CD4-positive, alpha-beta T cell treated with Interleukin-10 for 1 hour (primary cell): ENCODE measurements around the gene TLN1.

Source experiments
- DNase-seq: peaks from one replicate; pipeline ENCODE4 v3.0.0-alpha.2; 2020

TLN1 gene

DNA sequence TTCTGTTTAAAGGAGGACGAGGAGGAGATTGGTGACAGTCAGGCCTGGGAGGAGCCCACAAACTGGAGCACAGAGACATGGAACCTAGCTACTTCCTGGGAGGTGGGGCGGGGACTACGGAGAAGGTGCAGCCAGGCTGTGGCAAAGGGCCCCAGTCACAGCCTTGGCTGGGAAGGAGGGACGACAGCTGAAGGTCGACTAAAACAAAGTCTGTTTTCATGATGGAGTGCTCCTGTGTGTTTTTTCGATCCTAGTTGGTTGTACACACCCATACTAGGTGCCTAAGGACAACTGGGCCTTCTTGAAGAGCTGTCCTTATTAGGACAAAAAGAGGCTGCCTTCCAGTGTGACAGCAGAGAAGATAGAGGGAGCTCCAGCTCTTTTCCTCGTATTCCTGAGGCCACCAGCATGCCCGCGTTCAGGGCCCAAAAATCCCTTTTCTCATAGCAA, 71.0 kb downstream of the TLN1 start:
- no peak for DNase-seq

DNA sequence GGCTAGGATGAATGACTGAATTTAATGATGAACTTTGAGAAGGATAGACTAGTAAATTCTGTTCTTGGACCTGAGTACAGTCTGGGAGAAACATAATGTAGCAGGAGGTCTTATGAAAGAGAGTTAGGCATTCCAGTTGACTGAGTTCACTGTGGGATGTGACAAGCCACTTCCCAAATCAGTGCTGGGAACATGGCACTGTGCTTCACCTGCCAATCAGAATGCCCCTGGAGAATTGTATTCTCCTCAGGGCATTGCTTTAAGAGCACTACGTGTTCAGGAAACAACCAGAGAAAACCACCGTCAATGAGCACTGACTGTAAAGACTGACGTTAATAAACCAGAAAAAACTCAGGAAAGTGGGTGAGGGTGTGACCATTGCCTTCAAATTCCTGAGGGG, 72.7 kb downstream of the TLN1 start:
- DNase-seq = no peak

DNA sequence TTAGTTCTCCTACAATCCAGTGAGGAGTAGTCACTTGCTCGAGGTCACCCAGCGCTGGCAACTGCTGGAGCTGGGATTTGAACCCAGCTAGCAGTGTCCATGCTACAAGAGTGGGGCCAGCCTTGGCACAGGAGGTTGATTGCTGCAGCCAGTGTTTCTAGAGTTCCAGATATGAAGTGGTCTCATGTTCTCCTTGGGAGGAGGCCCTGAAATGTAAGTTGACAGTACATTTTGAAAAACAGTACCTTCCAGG, 73.1 kb downstream of the TLN1 start:
- DNase-seq = no peak

DNA sequence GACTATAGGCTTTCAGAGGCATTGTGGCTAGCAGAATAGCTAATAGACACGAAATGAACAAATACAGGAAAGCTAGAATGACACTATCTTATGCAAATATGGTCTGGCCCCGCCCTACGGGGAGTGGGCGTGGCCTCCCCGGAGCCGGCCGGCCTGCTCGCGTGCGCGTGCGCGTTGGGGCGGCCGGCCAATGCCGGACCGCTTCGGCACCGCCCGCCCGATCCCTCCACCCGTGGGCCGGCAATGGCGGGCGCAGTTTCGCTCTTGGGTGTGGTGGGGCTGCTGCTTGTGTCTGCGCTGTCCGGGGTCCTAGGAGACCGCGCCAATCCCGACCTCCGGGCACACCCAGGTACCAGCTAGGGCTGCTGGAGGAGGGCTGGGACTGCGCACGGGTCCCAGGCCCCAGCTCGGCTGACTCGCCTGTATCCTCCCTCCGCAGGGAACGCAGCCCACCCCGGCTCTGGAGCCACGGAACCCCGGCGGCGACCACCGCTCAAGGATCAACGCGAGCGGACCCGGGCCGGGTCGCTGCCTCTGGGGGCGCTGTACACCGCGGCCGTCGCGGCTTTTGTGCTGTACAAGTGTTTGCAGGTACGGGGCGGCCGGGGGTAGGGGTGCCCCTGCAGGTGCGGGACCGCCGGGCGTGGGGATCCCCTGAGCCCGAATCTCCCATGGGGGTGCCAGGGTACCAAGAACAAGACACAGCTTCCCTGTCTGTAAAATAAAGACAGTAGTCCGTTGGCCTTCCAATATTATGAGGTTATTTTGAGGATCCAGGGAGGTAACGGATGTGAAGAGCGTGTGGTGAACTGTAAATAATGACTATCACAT, 73.6 kb downstream of the TLN1 start, which contains the start of gene CCDC107:
Gene CCDC107, plus strand, starts transcription at position 156 of the 831 bp plus-strand sequence. Its CDS starts 88 bp downstream, at position 244.
- peak; percentile 86 for DNase-seq

GRCh38 chr9:35657546-35658136, 74.4 kb downstream of the TLN1 start, which contains the start of gene RMRP:
TSS of gene RMRP (minus strand) at chr9:35658019.
- DNase-seq = peak; percentile 92

GRCh38 chr9:35656831-35657545, 75.0 kb downstream of the TLN1 start:
- DNase-seq = no peak

DNA sequence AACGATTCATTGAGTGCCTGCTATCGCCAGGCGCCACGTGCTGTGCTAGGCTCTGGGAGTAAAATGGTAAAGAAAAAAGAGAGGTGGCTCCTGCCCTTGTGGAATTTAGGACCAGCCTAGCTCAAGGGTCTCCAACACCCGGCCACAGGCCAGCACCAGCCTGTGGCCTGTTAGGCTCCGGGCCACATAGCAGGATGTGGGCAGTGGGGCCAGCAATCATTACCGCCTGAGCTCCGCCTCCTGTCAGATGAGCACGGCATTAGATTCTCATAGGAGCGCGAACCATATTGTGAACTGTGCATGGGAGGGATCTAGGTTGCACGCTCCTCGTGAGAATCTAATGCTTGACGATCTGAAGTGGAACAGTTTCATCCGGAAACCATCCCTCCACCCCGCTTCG, 75.6 kb downstream of the TLN1 start:
- DNase-seq = no peak

DNA sequence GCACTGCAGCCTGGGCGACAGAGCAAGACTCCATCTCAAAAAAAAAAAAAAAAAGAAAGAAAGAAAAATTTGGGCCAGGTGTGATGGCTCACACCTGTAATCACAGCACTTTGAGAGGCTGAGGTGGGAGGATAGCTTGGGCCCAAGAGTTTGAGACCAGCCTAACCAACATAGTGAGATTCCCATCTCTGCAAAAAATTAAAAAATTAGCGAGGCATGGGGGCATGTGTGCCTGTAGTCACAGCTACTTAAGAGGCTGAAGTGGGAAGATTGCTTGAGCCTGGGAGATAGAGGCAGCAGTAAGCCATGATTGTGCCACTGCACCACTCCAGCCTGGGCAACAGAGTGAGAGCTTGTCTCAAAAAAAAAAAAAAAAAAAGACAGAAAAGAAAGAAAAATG, 78.4 kb downstream of the TLN1 start:
- DNase-seq = no peak

DNA sequence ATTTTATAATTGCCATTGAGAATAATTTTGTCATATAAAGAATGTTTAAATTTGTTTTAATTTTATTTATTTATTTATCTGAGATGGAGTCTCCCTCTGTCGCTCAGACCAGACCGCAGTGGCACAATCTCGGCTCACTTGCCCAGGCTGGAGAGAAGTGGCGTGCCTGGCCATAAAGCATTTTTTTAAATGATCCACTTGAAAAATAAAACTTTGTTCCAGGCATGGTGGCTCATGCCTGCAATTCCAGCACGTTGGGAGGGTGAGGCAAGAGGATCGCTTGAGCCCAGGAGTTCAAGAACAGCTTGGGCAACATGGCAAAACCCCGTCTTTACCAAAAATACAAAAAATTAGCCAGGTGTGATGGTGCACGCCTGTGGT, 79.2 kb downstream of the TLN1 start:
- DNase-seq = no peak

DNA sequence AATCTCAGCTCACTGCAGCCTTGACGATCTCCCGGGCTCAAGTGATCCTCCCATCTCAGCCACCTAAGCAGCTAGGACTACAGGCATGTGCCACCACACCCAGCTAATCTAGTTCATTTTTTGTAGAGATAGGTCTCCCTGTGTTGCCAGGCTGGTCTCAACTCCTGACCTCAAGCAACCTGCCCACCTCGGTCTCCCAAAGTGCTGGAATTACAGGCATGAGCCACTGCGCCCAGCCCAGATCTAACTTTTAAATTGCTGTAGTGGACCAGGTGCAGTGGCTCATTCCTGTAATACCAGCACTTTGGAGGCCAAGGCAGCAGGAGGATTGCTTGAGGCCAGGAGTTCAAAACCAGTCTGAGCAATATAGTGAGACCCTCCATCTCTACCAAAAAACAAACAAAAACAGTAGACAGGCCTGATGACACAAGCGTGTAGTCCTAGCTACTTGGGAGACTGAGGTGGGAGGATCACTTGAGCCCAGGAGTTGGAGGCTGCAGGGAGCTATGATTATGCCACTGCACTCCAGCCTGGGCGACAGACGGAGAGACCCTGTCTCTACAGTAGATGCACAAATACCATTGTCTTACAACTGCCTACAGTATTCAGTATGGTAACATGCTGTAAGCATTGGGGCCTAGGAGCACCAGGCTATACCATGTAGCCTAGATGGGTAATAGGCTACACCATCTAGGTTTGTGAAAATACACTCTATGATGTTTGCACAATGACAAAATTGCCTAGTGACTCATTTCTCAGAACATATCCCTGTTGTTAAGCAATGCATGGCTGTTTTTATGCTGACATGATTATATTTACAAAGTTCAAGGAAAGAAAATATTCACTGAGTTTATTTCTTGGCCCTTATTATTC, 79.8 kb downstream of the TLN1 start:
- DNase-seq = no peak

- DNase-seq = peak; percentile 47
These were observed 81.4 kb downstream of the TLN1 start, which contains the start of gene SIT1 for GRCh38 chr9:35650341-35651158. TSS of gene SIT1 (minus strand) at chr9:35650931. CDS start at chr9:35650853, 78 bp downstream.

DNA sequence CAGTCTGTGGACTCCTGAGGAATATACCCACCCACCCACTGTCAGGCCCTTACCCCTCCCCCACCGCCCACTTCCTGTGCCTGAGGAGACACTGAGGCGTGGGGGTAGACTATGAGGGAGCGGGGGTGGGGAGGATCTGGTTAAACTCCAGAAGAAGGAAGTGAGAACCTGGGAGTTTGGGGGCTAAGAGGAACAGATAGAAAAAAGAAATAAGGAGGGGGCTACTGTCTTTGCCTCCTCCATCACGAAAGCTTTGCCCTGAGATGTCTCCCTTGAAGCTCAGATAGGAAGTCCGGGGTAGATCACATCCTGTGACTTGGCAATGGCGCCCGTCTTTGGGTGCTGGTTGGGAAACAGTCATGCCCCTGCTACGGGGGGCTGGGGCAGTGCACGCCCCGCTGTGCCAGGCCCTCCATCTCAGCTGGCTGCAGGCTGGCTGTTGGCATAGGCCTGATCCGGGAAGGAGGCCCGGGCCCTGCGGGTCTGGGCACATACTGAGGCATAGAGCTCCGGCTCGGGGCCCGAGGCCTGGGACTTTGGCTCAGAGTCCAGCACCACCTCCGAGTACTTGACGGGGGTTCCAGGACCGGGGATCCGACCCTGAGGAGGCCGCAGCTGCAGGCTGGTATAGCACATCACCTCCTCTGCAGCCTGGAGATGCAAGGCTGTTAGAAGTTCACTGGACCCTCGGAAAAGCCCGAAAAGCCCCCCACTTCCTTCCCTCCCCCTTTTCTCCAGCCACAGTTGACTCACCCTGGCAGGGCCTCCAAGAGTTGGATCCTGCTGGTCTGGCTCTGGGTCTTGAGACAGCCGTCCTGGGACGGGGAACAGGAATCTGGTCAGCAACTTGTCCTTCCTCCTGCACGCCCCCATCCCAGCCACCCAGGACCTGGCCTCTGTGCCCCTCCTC, 82.3 kb downstream of the TLN1 start:
- DNase-seq = peak; percentile 53
